AG09319 (cell line): ENCODE data around the gene KCNAB1.
"Not testable (repeated sequence)": the region's sequence is repeated elsewhere in the genome, so short reads cannot be mapped to it uniquely, and the experiment has no call there.

Experiments used
- DNase-seq: peaks from one replicate; pipeline ENCODE4 v3.0.0-alpha.2; 2010; ENCODE audit warnings: low read depth; ENCODE audit errors: extremely low read depth
- CTCF ChIP-seq: IDR thresholded peaks from 2 replicates; pipeline ENCODE4 v1.5.1; 2011; ENCODE audit warnings: low read depth, mild to moderate bottlenecking, inconsistent platforms, low read length, moderate library complexity

The KCNAB1 gene

GRCh38 chr3:156227704-156228103, 107.3 kb downstream of the KCNAB1 start:
- DNase-seq = no peak
- no peak for TF ChIP-seq CTCF

- TF ChIP-seq CTCF = no peak
- DNase-seq = no peak
These were observed 110.0 kb downstream of the KCNAB1 start for GRCh38 chr3:156230278-156230900.

- DNase-seq = not testable (repeated sequence)
These were observed 110.8 kb downstream of the KCNAB1 start for GRCh38 chr3:156231221-156231620.

- TF ChIP-seq CTCF = no peak
- no peak for DNase-seq
These were observed 113.5 kb downstream of the KCNAB1 start for GRCh38 chr3:156233876-156234275.

GRCh38 chr3:156236556-156237260, 116.3 kb downstream of the KCNAB1 start:
- DNase-seq = no peak
- TF ChIP-seq CTCF = no peak

GRCh38 chr3:156240642-156241041, 120.3 kb downstream of the KCNAB1 start:
- no peak for TF ChIP-seq CTCF
- DNase-seq = no peak

- DNase-seq = no peak
- TF ChIP-seq CTCF = no peak
These were observed 126.8 kb downstream of the KCNAB1 start for GRCh38 chr3:156246961-156247725.
